WERI-Rb-1 (cell line): ENCODE measurements around the gene COL28A1.
"Not testable (repeated sequence)": the region's sequence is repeated elsewhere in the genome, so short reads cannot be mapped to it uniquely, and the experiment has no call there.

Experiments
- DNase-seq: peaks from one replicate; pipeline ENCODE4 v3.0.0-alpha.2; 2020
- H3K27ac ChIP-seq: fragments of 250-450 bp; sonication (Bioruptor Pico); 2 replicates; pipeline ENCODE4 v1.5.1; 2020; ENCODE audit warnings: mild to moderate bottlenecking, moderate library complexity
- H3K27me3 ChIP-seq: fragments of 250-450 bp; sonication (Bioruptor Pico); 2 replicates; pipeline ENCODE4 v1.5.1; 2021; ENCODE audit warnings: mild to moderate bottlenecking, low read depth, moderate library complexity; ENCODE audit not compliant: insufficient read depth, severe bottlenecking
- H3K36me3 ChIP-seq: fragments of 250-450 bp; sonication (Bioruptor Pico); 2 replicates; pipeline ENCODE4 v1.5.1; 2020; ENCODE audit warnings: mild to moderate bottlenecking, moderate library complexity
- H3K4me3 ChIP-seq: 2 replicates; pipeline ENCODE4 v1.5.1; 2011; ENCODE audit warnings: low read depth, mild to moderate bottlenecking, control low read depth, low read length
- H3K9me3 ChIP-seq: fragments of 250-450 bp; sonication (Bioruptor Pico); 2 replicates; pipeline ENCODE4 v1.5.1; 2021; ENCODE audit warnings: mild to moderate bottlenecking, moderate library complexity; ENCODE audit not compliant: severe bottlenecking
- CTCF ChIP-seq: IDR thresholded peaks from 2 replicates; pipeline ENCODE4 v1.5.1; 2011; ENCODE audit warnings: low read depth, mild to moderate bottlenecking, control low read depth, inconsistent platforms, low read length

COL28A1 gene

DNA sequence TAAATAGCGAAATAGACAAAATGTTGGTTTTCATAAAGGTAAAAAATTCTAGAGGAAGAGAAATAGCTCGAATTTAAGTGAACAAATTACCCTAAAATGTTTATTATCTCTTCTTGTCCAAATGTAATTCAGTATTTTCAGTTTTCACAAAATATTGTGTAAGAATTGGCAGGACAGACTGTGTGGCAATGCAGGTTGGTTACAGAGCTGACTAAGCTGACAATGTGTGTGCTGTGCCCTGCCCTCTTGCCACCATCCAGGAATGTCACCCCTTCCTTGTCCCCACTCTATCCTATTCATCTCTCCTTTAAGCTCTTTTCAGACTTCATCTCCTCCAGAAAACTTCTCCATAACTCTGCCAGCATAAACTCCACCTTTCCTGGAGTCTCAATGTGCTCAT, 46.1 kb downstream of the COL28A1 start:
- no peaks in the 10 kb centered on the region for H3K9me3 ChIP-seq
- TF ChIP-seq CTCF: no peak
- no peaks in the 10 kb centered on the region for H3K27me3 ChIP-seq
- no peak for DNase-seq
- H3K4me3 ChIP-seq: no peak overlapping the region
- H3K27ac ChIP-seq: no peak overlapping the region
- H3K36me3 ChIP-seq: no peaks in the 10 kb centered on the region

DNA sequence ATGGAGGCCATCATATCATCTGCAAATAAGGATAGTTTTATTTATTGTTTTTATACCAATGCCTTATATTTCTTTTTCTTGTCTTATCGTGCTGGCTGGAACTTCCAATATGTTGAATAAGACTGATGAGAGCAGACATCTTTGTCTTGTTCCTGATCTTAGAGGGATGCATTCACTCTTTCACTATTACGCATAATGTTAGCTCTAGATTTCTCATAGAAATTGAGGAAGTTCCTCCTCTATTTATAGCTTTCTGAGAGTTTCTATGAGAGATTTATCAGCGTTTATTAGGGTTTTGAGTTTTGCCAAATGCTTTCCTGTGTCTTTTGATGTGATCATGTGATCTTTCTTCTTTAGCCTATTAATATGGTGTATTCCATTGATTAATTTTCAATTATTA, 49.3 kb downstream of the COL28A1 start:
- no peaks in the 10 kb centered on the region for H3K9me3 ChIP-seq
- no peak overlapping the region for H3K27ac ChIP-seq
- no peak for TF ChIP-seq CTCF
- DNase-seq: no peak
- no peaks in the 10 kb centered on the region for H3K27me3 ChIP-seq
- no peak overlapping the region for H3K4me3 ChIP-seq
- H3K36me3 ChIP-seq: no peaks in the 10 kb centered on the region

- Histone ChIP-seq H3K36me3 (no peaks in the 10 kb centered on the region), H3K9me3 (no peaks in the 10 kb centered on the region), H3K27me3 (no peaks in the 10 kb centered on the region), H3K4me3 (no peak overlapping the region), H3K27ac (no peak overlapping the region)
- no peak for TF ChIP-seq CTCF
- no peak for DNase-seq
Measured at GRCh38 chr7:7484072-7484471, 51.6 kb downstream of the COL28A1 start.

DNA sequence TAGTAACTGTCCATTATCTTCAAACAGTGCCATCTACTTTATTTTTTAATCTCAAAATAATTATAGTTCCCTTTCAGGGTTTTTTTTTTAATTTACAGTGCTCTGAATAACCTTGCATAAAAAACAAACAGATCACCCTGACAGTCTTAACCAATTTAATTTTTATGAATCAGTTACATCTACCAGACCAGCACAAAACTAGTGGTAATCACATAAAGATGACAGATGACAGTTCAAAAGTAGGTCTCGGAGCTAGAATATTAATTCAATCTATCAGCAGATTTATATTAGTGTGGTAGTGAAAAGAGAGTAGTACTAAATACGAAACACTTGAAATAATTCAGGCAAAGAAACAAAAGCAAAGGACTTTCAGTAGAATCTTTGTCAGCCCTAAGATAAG, 53.9 kb downstream of the COL28A1 start:
- Histone ChIP-seq H3K36me3 (no peaks in the 10 kb centered on the region), H3K4me3 (no peak overlapping the region), H3K27ac (no peak overlapping the region), H3K27me3 (no peaks in the 10 kb centered on the region), H3K9me3 (no peaks in the 10 kb centered on the region)
- DNase-seq: no peak
- TF ChIP-seq CTCF: no peak

DNA sequence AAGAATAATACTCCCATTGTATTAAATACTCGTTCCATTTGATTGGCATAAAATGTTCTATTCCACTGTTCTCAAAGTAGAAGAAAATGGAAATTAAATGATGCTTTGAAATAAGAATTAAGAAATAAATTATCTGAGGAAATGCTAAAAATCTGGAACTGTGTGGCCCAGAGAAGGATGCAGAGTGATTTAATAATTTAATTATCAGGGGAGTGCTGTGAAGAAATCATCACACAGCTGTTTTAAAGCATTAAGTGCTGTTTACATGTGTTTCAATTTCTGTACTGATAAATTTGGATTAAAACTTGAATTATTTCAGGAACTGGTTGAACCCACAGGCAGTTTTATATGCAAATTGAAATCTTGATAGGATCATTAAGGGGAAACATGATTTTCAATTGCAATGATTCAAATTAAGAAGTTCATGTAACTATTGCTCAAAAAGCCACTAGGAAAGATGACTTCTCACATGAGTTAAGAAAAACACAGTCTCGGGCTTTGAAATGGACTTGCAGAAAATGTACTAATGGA, 56.3 kb downstream of the COL28A1 start:
- Histone ChIP-seq H3K4me3 (no peak overlapping the region), H3K9me3 (no peaks in the 10 kb centered on the region), H3K27me3 (no peaks in the 10 kb centered on the region), H3K36me3 (no peaks in the 10 kb centered on the region), H3K27ac (no peak overlapping the region)
- no peak for DNase-seq
- no peak for TF ChIP-seq CTCF

- no peak for DNase-seq
- Histone ChIP-seq H3K27ac (no peak overlapping the region), H3K4me3 (no peak overlapping the region), H3K27me3 (no peaks in the 10 kb centered on the region), H3K36me3 (no peaks in the 10 kb centered on the region), H3K9me3 (no peaks in the 10 kb centered on the region)
- no peak for TF ChIP-seq CTCF
Measured at GRCh38 chr7:7478569-7478968, 57.1 kb downstream of the COL28A1 start.

GRCh38 chr7:7477641-7478040, 58.0 kb downstream of the COL28A1 start:
- not testable (repeated sequence) for H3K4me3 ChIP-seq, H3K27ac ChIP-seq, H3K27me3 ChIP-seq, DNase-seq, H3K9me3 ChIP-seq, H3K36me3 ChIP-seq
